GM13976 (cell line): ENCODE results near the gene HAS3.
A peak's percentile ranks its signal among the peaks of the same experiment; 100 is the strongest.

Source experiments
- DNase-seq: peaks from one replicate; pipeline ENCODE4 v3.0.0; 2012; ENCODE audit warnings: low spot score
- in situ Hi-C: fragments of 300-500 bp; cut with MboI; formaldehyde crosslinking; loops from one replicate; pipeline ENCODE4 v1.12.0; 2022; ENCODE audit warnings: low sequenced_read_pairs, mixed read lengths, inconsistent platforms; ENCODE audit not compliant: unreplicated experiment
- TF ChIP-seq, protein P1 (sequence below): IDR thresholded peaks from 2 replicates; pipeline ENCODE4 v1.5.1; 2012; ENCODE audit warnings: borderline replicate concordance, mild to moderate bottlenecking; ENCODE audit not compliant: insufficient read depth; ENCODE audit errors: extremely low read depth, missing control alignments, control extremely low read depth

HAS3 gene

DNA sequence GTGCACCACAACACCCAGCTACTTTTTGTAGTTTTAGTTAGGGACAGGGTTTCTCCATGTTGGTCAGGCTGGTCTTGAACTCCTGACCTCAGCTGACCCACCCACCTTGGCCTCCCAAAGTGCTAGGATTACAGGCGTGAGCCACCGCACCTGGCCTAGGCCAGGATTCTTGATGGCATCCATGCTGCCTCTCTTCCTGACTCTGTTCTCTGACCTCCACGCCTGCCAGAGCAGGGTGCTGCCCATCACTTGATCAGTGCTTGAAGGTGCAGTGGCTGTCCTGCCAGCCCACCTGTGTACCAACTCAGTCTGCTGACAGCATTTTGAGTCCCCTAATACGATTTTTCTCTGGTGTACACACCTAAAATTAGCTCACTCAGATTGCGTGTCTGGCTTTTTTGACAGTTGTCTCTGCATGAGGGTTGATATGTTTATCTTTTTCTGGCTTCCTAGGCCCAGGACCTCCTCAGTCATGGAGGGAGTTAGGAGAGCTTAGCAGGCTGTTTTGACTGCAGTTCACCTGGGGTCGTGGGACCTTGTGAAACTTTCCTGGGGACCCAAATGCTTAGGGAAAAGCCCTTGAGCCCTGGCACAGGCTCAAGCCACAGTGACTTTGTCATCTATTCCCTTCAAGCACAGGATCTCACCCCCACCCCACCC is 5.9 kb downstream of the HAS3 start:
- DNase-seq: no peak
- TF ChIP-seq, protein P1, sequence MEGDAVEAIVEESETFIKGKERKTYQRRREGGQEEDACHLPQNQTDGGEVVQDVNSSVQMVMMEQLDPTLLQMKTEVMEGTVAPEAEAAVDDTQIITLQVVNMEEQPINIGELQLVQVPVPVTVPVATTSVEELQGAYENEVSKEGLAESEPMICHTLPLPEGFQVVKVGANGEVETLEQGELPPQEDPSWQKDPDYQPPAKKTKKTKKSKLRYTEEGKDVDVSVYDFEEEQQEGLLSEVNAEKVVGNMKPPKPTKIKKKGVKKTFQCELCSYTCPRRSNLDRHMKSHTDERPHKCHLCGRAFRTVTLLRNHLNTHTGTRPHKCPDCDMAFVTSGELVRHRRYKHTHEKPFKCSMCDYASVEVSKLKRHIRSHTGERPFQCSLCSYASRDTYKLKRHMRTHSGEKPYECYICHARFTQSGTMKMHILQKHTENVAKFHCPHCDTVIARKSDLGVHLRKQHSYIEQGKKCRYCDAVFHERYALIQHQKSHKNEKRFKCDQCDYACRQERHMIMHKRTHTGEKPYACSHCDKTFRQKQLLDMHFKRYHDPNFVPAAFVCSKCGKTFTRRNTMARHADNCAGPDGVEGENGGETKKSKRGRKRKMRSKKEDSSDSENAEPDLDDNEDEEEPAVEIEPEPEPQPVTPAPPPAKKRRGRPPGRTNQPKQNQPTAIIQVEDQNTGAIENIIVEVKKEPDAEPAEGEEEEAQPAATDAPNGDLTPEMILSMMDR: no peak
- in situ Hi-C loops: loop anchor here (10.0 to 25.0 kb wide), 2 partner anchors 249 to 407 kb away; no protein-coding TSS in a partner anchor

DNA sequence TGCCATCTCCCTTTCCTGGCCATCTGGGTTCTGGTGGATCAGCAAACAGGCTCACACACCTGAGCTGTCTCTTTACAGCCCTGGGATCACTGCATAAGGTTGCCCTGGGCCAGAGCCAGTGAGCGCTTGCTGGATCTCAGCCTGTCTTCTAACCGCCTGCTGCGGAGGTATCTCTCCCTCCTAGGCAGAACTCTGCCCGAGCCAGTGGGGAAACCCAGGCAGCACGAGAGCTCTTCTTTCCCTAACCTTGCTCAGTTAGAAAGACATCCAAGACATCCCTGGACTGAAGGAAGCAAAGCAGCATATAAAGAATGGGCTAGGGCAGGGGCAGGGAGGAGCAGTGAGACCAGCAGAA is 6.4 kb downstream of the HAS3 start:
- TF ChIP-seq, protein P1: no peak
- no peak for DNase-seq
- in situ Hi-C loops: loop anchor here (10.0 to 25.0 kb wide), 2 partner anchors 250 to 407 kb away; no protein-coding TSS in a partner anchor

DNA sequence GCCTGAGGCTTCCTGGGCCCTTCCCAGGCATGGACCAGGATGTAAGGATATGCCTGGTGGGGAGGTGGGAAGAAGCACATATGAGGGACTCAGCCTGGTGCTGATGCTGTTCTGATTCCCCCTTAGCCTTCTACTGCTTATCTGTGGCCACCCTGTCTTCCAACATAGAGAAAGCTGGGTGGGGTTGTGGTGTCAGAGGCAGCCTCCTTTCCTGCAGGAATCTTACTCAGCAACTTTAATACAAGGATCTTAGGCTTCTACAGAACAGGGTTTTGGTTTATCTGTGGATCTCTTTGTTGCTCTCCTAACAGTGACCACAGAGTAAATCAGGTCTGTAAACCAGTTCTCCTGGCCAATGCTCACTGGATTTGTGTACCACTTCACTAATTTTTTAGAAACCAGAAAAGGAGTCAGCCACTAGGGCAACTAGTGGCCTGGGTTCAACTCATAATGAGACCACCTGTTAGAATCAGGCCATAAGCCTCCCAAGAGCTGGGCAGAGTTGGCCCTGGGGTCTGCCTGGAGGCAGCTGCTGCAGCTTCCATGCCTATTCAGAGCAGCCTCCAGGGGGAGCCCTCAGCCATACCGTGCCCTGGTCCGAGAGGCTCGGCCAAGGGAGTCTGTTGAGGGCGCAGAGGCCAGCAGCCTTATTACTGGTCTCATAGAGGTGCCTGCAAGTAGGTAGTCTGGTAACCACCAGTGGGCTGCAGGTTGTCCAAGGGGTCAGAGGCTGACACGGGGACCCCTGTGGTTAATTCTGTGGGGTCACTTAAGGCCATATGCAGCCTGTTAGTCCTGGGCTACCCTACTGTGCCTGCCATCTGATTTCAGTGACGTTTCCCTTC is 7.1 kb downstream of the HAS3 start:
- in situ Hi-C loops: loop anchor here (10.0 to 25.0 kb wide), 2 partner anchors 250 to 408 kb away; no protein-coding TSS in a partner anchor
- TF ChIP-seq, protein P1: peak; percentile 75
- DNase-seq: peak; percentile 81

DNA sequence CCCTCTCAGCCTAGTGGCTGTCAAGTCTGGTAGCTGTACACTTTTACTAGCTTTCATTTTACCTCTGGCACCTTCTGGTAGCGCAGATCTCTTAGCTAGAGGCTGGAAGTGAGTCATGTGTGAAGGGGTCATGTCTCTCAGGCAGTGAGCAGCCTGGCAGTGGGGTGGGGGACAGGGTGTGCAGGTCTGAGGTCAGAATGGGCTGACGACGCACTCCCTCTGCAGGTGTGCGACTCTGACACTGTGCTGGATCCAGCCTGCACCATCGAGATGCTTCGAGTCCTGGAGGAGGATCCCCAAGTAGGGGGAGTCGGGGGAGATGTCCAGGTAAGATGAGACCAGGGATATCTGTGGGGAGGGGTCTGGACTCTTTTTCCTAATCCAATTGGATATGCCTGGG is 7.8 kb downstream of the HAS3 start:
- TF ChIP-seq, protein P1: no peak
- DNase-seq: no peak
- in situ Hi-C loops: loop anchor here (10.0 to 25.0 kb wide), 2 partner anchors 251 to 408 kb away; no protein-coding TSS in a partner anchor

DNA sequence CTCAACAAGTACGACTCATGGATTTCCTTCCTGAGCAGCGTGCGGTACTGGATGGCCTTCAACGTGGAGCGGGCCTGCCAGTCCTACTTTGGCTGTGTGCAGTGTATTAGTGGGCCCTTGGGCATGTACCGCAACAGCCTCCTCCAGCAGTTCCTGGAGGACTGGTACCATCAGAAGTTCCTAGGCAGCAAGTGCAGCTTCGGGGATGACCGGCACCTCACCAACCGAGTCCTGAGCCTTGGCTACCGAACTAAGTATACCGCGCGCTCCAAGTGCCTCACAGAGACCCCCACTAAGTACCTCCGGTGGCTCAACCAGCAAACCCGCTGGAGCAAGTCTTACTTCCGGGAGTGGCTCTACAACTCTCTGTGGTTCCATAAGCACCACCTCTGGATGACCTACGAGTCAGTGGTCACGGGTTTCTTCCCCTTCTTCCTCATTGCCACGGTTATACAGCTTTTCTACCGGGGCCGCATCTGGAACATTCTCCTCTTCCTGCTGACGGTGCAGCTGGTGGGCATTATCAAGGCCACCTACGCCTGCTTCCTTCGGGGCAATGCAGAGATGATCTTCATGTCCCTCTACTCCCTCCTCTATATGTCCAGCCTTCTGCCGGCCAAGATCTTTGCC is 9.0 kb downstream of the HAS3 start:
- in situ Hi-C loops: loop anchor here (10.0 to 25.0 kb wide), 2 partner anchors 252 to 410 kb away; no protein-coding TSS in a partner anchor
- TF ChIP-seq, protein P1: no peak

DNA sequence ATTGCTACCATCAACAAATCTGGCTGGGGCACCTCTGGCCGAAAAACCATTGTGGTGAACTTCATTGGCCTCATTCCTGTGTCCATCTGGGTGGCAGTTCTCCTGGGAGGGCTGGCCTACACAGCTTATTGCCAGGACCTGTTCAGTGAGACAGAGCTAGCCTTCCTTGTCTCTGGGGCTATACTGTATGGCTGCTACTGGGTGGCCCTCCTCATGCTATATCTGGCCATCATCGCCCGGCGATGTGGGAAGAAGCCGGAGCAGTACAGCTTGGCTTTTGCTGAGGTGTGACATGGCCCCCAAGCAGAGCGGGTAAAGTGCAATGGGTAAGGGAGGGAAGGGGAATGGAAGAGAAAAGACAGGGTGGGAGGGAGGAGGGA is 9.5 kb downstream of the HAS3 start:
- in situ Hi-C loops: loop anchor here (10.0 to 25.0 kb wide), 2 partner anchors 253 to 410 kb away; no protein-coding TSS in a partner anchor
- TF ChIP-seq, protein P1: no peak
- DNase-seq: no peak

More for the DNA sequence above, 9.0 kb downstream of the HAS3 start:
- no peak for DNase-seq
